H1 (cell line): ENCODE results near the gene IKZF1.

ENCODE experiments used
- ATF2 ChIP-seq: IDR thresholded peaks from 2 replicates; pipeline ENCODE4 v1.6.1; 2012; ENCODE audit warnings: low read length, inconsistent platforms
- CEBPB ChIP-seq: IDR thresholded peaks from 2 replicates; pipeline ENCODE4 v1.6.1; 2012; ENCODE audit warnings: low read depth, low read length
- CTCF ChIP-seq, 3 experiments: IDR thresholded peaks; 1 replicate in 2 of 3; 2 replicates in 1 of 3; pipeline versions ENCODE4 v1.5.1 to v1.6.1; 2011; ENCODE audit warnings: low read length in 3 of 3, mild to moderate bottlenecking in 3 of 3, inconsistent platforms in 2 of 3, low read depth in 1 of 3, moderate library complexity in 1 of 3; ENCODE audit not compliant: insufficient read depth in 1 of 3; ENCODE audit errors: control extremely low read depth in 1 of 3
- EP300 ChIP-seq, 2 experiments: IDR thresholded peaks; 1 replicate in 1 of 2; 2 replicates in 1 of 2; pipeline ENCODE4 v1.6.1; 2011 to 2012; ENCODE audit warnings: low read depth in 2 of 2, low read length in 2 of 2, mild to moderate bottlenecking in 2 of 2, borderline replicate concordance in 1 of 2, inconsistent platforms in 1 of 2, moderate library complexity in 1 of 2
- GTF2F1 ChIP-seq: IDR thresholded peaks from 2 replicates; pipeline ENCODE4 v1.6.1; 2012; ENCODE audit warnings: low read depth, low read length, improper control_type of control experiment, borderline replicate concordance
- HDAC2 ChIP-seq, 2 experiments: fragments of 300-600 bp in 1 of 2; sonication (generic) in 1 of 2; IDR thresholded peaks; 2 replicates each; pipeline ENCODE4 v1.6.1; 2011 to 2012; ENCODE audit warnings: low read depth in 2 of 2, low read length in 2 of 2, mild to moderate bottlenecking in 2 of 2, moderate library complexity in 2 of 2, borderline replicate concordance in 1 of 2, inconsistent platforms in 1 of 2
- POLR2A ChIP-seq, 2 experiments: IDR thresholded peaks; 1 replicate in 1 of 2; 2 replicates in 1 of 2; pipeline ENCODE4 v1.6.1; 2011; ENCODE audit warnings: low read depth in 2 of 2, low read length in 2 of 2, mild to moderate bottlenecking in 2 of 2; ENCODE audit errors: control extremely low read depth in 1 of 2
- POLR2AphosphoS5 ChIP-seq: IDR thresholded peaks from 2 replicates; pipeline ENCODE4 v1.6.1; 2011; ENCODE audit warnings: low read depth, low read length
- RAD21 ChIP-seq, 2 experiments: IDR thresholded peaks in 1 of 2; conservative IDR thresholded peaks in 1 of 2; 2 replicates each; pipeline ENCODE4 v1.6.1; 2011; ENCODE audit warnings: low read depth in 2 of 2, low read length in 2 of 2, improper control_type of control experiment in 1 of 2, inconsistent platforms in 1 of 2, mild to moderate bottlenecking in 1 of 2, moderate library complexity in 1 of 2
- RFX5 ChIP-seq: IDR thresholded peaks from 2 replicates; pipeline ENCODE4 v1.6.1; 2011; ENCODE audit warnings: low read depth, low read length, improper control_type of control experiment, borderline replicate concordance
- TCF12 ChIP-seq: IDR thresholded peaks from 2 replicates; pipeline ENCODE4 v1.6.1; 2011; ENCODE audit warnings: low read depth, mild to moderate bottlenecking, low read length
- ZNF274 ChIP-seq: IDR thresholded peaks from 2 replicates; pipeline ENCODE4 v1.7.0; 2012; ENCODE audit warnings: low read length, borderline replicate concordance; ENCODE audit errors: extremely low read depth
- TF ChIP-seq, protein P1 (sequence below): IDR thresholded peaks from 2 replicates; pipeline ENCODE4 v1.6.1; 2012; ENCODE audit warnings: inconsistent platforms

DNA sequence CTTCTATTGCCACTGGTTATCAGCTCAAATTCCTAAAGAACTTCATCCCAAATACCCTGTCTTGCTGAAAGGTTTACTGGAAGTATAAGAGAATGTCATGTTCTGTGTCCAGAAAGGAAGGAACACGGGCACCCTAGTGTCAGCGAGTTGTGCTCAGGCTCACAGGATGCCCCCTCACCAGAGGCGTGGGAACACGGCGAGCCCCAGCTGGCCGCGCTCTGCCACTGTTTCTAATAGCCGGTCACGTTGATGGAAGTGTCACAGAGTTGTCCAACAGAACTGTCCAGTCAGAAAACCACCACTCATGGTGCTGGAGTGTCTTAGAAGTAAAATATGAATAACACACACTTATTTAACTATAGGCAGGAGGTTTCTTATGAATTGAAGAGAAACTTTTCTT, 72.8 kb downstream of the IKZF1 start:
- TF ChIP-seq HDAC2 (IDR thresholded peaks at IDR 0.05; ENCODE audit: borderline replicate concordance in 1 of 2, low read depth in 2 of 2, low read length in 2 of 2) (no peak), RAD21 (IDR thresholded peaks at IDR 0.05 in 1 of 2, conservative IDR thresholded peaks at IDR 0.05 in 1 of 2; ENCODE audit: low read depth in 2 of 2, low read length in 2 of 2) (no peak), TCF12 (no peak), ATF2 (no peak), RFX5 (no peak), ZNF274 (no peak), CEBPB (no peak), CTCF (IDR thresholded peaks at IDR 0.05; ENCODE audit: control extremely low read depth in 1 of 3, insufficient read depth in 1 of 3, low read depth in 1 of 3, low read length in 3 of 3) (no peak), POLR2AphosphoS5 (no peak), POLR2A (IDR thresholded peaks at IDR 0.05; ENCODE audit: control extremely low read depth in 1 of 2, low read depth in 2 of 2, low read length in 2 of 2) (no peak), GTF2F1 (no peak), EP300 (IDR thresholded peaks at IDR 0.05; ENCODE audit: borderline replicate concordance in 1 of 2, low read depth in 2 of 2, low read length in 2 of 2) (no peak)
- TF ChIP-seq, protein P1, sequence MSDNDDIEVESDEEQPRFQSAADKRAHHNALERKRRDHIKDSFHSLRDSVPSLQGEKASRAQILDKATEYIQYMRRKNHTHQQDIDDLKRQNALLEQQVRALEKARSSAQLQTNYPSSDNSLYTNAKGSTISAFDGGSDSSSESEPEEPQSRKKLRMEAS, result no peak
